Activated CD4-positive, alpha-beta T cell treated with anti-CD3 and anti-CD28 coated beads, Interleukin-2, Interleukin-4, amounts not matched to agents 100 ng/mL and 50 ng/mL, durations not matched to agents 16 hours and 8 hours (primary cell): ENCODE measurements around the gene NKD2.

ENCODE experiments used
- DNase-seq: peaks from one replicate; pipeline ENCODE4 v3.0.0-alpha.2; 2020; ENCODE audit warnings: low spot score

The NKD2 gene

GRCh38 chr5:1001406-1002270, 7.0 kb upstream of the NKD2 start:
- DNase-seq: no peak

GRCh38 chr5:1002271-1002546, 6.4 kb upstream of the NKD2 start:
- no peak for DNase-seq

DNA sequence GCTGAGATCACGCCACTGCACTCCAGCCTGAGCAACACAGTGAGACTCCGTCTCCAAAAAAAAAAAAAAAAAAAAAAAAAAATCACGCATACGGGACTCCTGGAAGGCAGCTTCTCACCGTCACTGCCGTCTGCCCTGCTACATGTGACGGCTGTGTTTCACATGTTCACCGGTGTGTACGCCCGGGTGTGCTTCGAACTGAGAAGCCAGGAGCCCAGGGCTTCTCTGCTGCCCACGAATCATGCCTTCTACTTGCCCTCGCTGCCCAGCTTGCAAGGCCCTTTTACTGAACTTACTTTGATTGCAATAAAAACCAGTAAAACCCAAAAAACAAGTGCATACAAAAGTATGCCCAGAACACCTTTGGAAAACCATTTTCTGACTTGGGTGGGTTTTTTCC, 5.8 kb upstream of the NKD2 start:
- no peak for DNase-seq

GRCh38 chr5:1003296-1003937, 5.2 kb upstream of the NKD2 start:
- DNase-seq: no peak

- no peak for DNase-seq
These were observed 3.9 kb upstream of the NKD2 start for GRCh38 chr5:1004461-1005248.

DNA sequence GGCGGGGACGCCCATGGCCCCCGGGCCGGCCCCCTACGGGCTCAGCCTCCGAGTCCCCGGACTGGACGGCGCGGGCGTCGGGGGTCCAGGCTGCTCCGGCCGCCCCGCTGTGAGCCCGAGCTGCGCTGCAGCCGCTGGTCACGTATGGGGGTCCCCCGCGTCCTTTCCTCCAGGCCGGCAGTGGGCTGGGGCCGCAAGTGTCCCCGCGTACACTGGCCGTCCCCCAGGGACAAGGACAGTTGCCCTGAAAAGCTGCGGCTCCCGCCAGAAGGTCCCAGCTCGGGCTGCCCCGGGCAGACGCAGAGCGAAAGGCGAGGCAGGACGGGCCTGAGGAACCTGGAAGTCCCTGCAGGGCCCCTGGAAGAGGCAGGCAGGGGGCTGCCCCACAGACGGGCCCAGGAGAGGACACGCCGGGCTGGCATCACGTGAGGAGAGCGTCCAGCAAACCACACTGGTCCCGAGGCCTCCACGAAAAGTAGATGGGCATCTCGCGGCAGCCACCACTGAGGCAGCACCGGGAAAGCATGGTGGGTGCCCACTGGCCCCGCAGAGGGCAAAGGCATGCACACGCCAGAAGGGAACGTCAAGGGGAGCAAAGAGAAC, 3.3 kb upstream of the NKD2 start:
- no peak for DNase-seq

DNA sequence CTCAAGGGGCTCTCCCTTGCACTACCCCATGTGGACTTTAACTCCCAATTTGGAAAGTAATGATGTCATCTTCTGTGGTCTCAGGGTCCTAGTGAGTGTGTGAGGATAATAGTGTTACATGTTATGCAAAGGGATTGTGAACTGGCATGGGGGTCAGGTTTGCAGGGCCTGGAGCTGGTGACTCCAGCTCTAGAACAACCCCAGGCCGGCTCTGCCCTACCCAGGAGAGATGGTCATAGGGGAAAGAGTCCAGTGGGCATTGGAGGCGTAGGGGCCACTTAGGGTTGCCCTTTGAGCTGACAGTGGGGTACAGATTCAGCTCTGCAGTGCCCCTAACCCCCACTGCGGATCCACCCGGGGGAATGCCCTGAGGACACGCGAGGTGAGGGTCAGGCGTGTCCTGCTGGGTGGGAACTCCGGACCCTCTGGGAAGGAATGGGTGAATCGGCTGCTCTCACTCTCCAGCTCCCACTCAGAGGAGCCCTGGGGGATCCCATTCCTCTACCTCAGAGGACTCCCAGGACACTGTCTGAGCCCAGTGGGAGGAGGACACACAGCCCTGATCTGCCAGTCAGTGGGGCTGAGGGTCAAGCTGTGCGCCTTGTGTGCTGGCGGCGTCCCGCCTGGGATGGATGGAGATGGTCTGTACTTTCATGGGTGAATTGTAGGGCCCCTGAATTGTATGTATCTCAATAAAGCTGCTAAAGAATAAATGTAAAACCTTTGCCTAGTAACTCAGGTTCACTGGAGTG, 2.5 kb upstream of the NKD2 start:
- no peak for DNase-seq

- no peak for DNase-seq
These were observed 1.9 kb upstream of the NKD2 start for GRCh38 chr5:1006656-1007071.

DNA sequence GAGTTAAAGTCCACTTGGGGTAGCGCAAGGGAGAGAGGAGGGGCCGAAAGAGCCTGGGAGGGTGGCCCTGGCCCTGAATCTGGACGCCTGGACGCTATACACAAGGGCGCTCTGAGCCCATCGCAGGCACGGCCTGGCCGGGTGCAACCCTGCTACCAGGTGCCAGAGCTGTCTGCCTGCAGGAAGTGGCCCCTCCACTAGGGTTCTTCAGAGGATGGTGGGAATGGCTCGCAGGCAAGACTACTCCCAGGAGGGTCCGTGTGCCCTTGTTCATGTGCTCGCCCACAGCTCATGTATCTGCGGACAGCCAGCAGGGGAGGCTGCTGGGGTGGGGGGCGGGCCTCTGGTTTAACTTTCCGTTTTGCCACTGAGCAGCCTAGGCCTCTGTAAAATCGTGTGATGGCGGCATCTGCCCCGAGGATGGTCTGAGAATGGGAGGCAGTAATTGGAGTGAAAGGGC, 1.4 kb upstream of the NKD2 start:
- no peak for DNase-seq

DNA sequence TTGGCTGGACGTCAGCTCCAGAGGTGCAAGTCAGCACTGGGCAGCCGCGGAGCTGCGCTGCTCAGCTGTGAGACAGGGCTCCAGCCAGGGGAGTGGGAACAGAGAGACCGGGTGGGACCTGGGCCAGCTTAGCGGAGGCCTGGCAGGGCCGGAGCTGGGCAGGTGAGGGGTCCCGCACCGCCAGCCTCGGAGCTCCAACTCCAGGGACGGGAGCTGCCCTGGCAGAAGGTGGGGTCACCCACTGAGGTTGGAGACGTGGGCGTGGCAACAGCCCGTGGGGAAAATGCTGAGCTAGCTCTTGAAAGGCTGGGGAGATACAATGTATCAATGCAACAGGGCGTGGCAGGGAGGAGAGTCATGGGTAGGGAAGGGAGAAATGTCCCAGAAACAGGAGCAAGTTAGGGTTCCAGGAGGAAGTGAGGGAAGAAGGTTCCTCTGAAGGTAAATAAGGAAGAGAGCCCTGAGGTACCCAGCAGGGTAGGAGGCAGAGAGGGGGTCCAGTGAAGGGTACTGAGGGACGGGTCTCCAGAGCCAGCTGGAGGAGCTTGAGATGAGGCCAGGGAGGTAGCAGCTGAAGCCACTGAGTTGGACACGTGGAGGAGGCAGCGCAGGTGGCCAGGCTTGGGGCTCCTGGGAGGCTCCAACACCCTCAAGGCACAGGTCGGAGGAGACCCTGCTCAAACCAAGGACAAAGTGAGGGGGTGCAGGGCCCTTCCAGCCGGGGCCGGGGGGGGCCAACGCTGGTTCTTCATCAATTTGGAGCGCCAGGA, 736 bp upstream of the NKD2 start:
- DNase-seq: no peak

DNA sequence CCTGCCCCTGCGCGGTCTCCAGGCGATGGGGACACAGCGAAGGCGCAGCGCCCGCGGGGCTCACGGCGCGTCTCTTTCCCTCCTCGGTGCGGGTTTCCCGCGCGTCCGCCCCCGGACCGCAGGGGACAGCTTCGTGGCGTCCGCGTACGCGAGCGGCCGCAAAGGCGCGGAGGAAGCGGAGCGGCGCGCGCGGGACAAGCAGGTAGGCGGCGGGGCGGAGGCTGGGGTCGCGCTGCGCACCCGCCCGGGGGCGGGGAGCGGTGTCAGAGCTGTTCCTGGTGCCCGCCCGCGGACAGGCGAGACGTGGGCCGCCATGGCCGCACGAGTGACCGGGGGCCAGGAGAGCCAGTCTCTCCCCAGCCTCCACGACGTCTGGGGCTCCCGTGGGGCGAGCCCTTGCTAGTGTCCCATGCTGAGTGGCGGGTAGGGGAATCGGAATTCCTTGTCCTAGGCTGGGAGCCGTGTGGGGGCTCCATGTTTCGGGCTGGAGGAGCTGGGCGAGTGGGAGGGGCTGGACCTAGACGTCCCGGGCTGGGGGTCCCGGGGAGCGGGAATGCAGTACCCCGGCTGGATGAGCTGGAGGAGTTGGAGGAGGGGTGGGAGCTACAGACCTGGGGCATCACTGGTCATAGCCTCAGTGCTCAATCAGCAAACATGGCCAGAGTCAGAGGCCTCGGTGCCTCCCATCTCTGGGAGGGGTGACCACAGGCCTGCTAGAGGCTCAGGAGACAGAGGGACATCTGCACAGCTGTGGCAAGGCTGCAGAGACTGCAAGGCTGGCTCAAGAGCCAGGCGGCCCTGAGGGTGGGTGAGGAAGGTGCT, 968 bp downstream of the NKD2 start:
- no peak for DNase-seq

- no peak for DNase-seq
These were observed 1.5 kb downstream of the NKD2 start for GRCh38 chr5:1010181-1010510.

DNA sequence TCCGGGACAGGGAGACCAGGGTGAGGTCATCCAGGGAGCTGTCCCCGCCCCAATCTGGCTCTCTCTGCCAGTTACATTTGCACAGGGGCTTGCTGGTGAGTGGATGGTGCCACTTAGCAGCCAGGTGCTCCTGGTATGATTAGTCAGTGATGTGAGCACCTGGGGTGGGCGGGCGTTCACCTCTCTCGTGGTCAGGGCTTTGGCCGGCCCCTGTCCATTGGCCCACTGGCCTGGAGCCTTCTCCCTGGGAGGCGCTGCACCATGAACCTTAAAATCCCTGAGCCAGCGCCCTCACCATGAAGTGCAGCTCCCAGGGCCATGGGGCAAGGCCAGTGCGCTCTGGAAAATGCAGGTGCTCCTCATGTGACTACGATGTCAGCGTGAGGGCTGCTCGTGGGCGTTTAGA, 2.0 kb downstream of the NKD2 start:
- no peak for DNase-seq

- peak; percentile 46 for DNase-seq
These were observed 2.6 kb downstream of the NKD2 start for GRCh38 chr5:1011226-1011631.

- DNase-seq: no peak
These were observed 3.2 kb downstream of the NKD2 start for GRCh38 chr5:1011741-1012312.

- no peak for DNase-seq
These were observed 3.8 kb downstream of the NKD2 start for GRCh38 chr5:1012313-1012841.

DNA sequence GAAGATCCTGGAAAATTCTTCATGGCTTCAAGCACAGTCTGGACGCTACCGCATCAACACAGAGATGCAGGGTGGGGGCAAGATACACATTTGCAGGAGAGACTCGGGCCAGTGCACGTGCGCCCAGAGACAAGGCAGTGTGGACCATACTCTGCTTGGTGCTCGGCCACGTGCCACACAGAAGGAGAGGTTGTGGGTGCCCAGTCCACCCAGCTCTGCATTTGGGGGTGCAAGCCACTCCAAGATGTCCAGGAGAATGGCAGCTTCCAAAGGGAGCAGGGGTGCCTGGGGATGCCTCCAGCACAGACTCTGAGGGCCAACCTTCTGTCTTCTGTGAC, 4.3 kb downstream of the NKD2 start:
- DNase-seq: no peak

- DNase-seq: no peak
These were observed 4.8 kb downstream of the NKD2 start for GRCh38 chr5:1013238-1013947.

- no peak for DNase-seq
These were observed 5.3 kb downstream of the NKD2 start for GRCh38 chr5:1013948-1014301.
